G401 (cell line): ENCODE data around the gene EFNB1. TPM values are rescaled to one million over a fixed set of nuclear protein-coding genes. Genes with fewer than 3 reads are reported as not detected.

Source experiments
- DNase-seq: peaks from one replicate; pipeline ENCODE4 v3.0.0-alpha.2; 2015; ENCODE audit warnings: low spot score
- in situ Hi-C: cut with HindIII; loops from 2 replicates; pipeline ENCODE4 v1.10.0; 2016; ENCODE audit warnings: low sequenced_read_pairs, mixed read lengths
- total RNA-seq: library from RNA; depleted of rRNA; stranded (reverse); fragments of >200 nt; shearing (Covaris generic); gene quantifications from 2 replicates; pipeline ENCODE4 v1.2.3, GENCODE V29; 2014

The EFNB1 gene
- total RNA-seq, 1 experiment from 2014 or later = 11.2 TPM

- in situ Hi-C loops = no loop called here
- DNase-seq = no peak
These were observed 2.5 kb upstream of the EFNB1 start for GRCh38 chrX:68826113-68826980.

- in situ Hi-C loops = no loop called here
These were observed 1.6 kb upstream of the EFNB1 start for GRCh38 chrX:68827256-68827655.

DNA sequence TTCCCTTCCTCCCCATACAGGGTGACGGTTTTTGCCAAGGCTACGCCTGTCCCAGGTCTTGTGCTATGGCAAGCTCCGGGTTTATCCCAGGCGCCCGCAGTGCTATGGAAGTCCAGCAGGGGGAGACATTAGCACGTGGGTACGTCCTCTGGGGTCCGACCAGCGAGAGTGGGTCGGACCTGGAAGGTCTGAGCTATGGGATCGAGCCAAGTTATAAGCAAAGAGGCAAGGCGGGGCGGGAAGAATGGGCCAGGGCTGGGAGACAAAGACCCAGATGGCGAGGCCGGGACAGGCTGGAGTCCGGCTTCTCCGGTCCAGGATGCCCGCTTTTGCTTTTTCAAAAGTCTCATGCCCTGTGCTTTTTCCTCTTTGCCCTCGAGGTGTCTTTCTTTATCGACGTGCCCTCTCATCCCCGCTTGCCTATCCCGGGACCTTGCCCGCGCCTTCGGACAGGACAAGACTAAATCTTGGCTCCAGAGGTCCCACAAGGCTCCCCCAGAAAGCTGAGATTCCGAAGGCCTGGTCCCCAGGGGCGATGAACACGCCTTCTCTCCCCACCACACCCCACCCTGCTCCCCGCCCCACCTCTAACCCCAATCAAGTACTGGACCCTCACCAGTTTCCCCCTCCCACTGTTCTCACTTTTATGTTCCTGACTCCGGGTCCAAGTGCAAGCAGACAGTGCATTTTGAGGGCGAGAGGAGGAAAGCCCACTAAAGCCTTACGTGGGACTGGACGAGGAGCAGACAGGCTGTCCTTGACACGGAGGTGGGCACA is 785 bp upstream of the EFNB1 start:
- in situ Hi-C loops = no loop called here
- DNase-seq = peak; percentile 81

More at GRCh38 chrX:68827256-68827655, 1.6 kb upstream of the EFNB1 start:
- DNase-seq = no peak

GRCh38 chrX:68829582-68830418 is 979 bp downstream of the EFNB1 start:
- in situ Hi-C loops = no loop called here
- no peak for DNase-seq

DNA sequence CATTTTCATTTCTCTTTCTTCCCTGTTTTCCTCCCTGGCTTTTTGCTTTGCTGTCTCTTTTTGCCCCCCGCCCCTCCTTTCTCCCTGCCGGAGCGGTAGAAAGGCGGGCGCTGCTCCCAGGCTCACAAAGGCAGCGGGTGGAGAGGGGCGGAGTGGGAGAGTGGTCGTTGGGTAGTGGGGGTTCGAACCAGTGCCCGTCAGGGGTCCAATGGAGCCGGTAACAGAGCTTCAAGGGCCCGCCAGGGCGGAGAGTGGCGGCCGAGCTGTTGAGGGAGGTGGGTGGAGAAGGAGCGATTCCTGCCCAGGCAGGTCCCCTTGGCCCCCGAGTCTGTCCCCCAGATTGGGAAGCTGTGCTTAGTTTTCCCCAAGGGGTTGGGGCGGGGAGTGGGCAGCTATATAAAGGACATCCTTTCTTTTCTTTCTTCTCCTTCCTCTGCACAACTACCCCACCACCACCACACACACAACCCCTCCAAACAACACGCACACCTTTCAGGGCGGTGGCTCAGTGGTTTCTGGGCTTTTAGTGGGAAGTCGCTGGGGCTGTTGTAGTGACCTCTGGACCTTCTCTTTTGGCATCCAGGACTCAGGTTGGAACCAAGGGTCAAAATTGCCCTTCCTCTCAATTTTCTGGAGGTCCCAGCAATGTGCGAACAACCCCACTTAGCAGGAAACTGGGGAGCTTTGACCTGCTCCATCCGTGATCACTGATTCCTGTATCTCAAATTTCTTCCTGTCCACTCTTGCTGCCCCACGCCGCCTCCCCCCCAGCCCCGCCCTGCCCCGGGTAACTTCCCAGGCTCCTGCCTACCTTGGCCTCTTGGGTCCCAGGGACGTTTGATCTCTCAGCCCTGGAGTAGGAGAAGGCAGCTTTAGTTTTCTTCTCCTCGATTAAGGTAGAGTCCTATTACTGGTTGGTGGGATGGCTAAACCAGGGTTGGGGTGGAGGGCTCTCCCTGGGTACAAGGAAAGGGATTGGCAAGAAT is 1.9 kb downstream of the EFNB1 start:
- in situ Hi-C loops = no loop called here
- no peak for DNase-seq

GRCh38 chrX:68831405-68832100 is 2.7 kb downstream of the EFNB1 start:
- DNase-seq = no peak
- in situ Hi-C loops = no loop called here

DNA sequence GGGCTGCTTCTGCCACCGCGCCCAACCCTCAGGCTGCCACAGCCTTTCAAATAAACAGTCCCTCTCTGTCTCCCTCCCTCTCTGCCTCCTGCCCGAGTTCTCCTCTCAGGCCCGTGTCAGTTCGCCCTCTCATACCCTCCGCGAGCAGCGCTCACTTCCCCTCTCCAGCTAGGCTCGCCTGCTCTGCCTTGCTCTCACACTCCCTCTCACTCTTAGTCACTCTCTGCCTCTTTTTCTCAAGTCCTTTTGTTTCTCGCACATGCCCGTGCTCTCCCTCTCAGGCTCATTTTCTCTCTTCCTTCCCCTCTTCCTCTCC is 3.2 kb downstream of the EFNB1 start:
- no peak for DNase-seq
- in situ Hi-C loops = no loop called here

DNA sequence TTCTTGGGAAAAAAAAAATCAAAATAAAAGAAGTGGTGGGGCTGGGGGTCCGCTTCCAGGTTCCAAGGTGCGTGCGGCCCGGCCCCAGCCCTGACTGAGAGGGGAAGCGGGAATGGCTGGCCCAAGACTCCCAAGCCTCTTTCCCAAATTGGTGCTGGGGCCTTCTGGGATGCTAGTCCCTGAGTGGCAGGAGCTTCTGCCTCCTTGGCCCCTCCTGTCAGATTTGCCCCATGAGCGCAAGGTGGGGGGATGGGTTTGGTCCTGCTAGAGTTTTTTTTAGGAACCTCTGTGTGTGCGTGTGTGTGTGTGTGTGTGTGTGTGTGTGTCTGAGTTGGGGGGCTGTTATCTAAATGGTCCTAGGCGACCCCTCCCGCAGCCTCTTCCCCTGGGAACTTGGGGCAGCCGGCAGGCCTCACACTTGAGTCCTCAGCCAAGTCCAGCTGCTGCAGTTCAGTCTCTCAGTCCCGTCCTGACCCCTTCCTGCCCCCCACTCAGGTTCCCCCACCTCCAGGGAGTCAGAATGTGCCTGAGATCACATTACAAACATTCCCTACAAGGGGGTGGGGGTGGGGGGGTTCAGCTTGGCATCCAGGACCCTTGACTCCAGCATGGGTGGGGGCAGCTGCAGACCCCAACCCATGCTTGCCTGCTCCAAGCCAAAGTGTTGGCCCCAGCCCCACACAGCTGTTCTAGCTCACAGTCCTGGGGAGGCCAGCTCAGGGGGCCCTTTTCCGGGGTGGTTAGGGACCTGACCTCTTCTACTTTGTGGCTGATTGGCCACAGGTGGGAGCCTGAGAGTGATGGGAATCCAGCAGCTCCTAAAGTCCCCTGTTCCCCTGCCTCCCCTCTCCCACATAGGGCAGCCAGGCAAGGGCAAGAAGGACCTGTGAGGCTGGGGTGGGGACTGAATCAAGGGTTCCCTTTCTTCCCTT is 4.0 kb downstream of the EFNB1 start:
- DNase-seq = no peak
- in situ Hi-C loops = no loop called here

DNA sequence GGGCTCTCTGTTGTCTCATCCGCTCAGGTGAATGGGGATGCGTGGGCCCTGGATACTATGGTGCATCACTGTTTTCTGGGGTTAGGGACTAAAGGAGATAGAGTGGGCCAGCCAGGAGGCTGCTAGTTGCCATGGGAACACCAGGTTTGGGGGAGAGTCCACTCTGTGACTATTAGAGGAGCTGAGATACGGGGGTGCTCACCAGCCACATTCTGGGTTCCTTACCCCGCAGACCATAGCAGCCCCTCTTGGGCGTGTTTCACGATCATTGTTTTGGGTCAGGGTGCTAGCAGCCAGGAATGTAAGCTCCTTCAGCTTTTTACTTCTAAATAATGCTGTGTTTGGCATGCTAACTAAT is 4.6 kb downstream of the EFNB1 start:
- in situ Hi-C loops = no loop called here
- DNase-seq = no peak

DNA sequence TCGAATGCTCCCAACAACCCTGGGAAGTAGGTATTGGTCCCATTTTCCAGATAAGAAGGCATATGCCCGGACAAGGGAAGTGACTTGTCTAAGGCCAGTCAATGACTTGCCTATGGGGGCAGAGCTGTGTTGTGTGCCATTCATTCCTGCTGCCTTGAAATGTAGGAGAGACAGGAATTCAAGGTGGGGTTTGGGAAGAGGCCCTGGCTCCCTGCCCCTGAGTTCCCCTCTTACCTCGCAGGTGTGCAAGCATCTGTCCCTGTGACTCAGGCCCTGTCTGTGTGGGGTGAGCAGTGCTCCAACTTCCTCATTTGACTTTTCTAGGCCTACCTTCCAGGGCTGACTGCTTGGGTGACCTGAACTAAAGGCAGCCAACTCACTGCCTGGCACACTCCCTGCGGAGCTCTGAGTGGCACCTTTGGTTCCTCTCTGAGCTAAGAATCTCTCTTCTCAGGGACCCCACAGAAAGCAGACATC is 5.1 kb downstream of the EFNB1 start:
- no peak for DNase-seq
- in situ Hi-C loops = no loop called here

GRCh38 chrX:68834371-68835103 is 5.7 kb downstream of the EFNB1 start:
- no peak for DNase-seq
- in situ Hi-C loops = no loop called here

DNA sequence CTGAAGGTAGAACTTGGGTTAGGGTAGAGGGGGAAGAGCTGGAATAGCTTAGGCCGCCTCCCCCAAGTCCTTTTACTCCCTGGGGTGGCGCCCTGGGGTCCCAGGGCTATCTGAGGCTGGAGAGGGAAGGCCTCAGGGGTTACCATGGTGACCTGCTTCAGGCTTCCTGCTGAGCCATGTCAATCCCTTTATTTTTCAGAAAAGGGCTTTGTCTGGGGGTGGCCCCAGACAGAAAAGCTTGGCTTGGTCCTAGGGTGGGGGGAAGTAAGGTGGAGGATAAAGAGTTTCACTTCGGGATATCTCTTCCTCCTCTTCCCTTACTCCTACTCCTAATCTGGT is 6.3 kb downstream of the EFNB1 start:
- in situ Hi-C loops = no loop called here
- no peak for DNase-seq

DNA sequence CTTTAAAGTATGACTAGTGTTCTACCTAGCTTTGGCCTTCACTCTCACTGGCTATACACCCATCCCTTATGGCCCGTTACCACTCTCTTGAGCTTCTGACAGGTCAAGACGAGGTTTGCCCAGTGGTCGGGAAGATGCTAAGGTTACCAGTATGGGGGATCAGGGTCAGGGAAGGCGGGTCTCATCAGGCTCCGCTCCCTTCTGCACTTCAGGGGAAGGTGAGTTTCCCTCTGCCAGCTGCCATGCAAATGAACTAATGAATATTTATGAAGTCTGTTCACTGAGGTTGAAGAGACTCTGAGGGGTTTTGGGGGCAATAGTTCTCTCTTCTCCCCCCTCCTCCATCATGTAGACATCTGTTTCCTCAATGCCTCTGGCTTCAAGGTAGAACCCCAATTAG is 6.6 kb downstream of the EFNB1 start:
- in situ Hi-C loops = no loop called here
- DNase-seq = no peak

DNA sequence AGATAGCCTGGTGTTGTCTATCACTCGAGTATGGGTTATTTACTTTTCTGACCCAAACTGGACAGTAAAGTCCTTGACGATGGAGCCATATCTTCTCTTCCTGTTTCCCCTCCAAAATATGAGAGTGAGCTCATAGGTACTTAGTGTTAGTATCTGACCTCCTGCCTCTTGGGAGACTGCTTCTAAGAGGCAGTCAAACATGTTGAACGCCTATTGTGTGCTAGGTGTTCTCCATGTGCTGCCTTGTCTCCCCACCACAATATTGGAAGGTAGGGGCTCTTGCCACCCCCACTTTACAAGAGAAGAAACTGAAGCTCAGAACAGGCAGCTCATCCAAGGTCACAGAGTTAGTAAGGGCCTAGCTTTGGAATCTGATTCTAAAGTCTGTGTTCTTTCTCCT is 8.3 kb downstream of the EFNB1 start:
- no peak for DNase-seq
- in situ Hi-C loops = no loop called here

GRCh38 chrX:68838571-68838910 is 9.7 kb downstream of the EFNB1 start:
- in situ Hi-C loops = no loop called here
- DNase-seq = no peak

GRCh38 chrX:68839771-68840170 is 10.9 kb downstream of the EFNB1 start:
- no peak for DNase-seq
- in situ Hi-C loops = no loop called here

- no peak for DNase-seq
- in situ Hi-C loops = no loop called here
These were observed 11.4 kb downstream of the EFNB1 start for GRCh38 chrX:68840256-68840655.
